HL-60 (cell line): Measurements from ENCODE around the gene ACP1.

Source experiments
- DNase-seq, 2 experiments: peaks; one replicate each; pipeline ENCODE4 v3.0.0-alpha.2; 2010 to 2020; ENCODE audit warnings: low read depth in 1 of 2, low spot score in 1 of 2
- H3K27ac ChIP-seq: fragments of 250-450 bp; sonication (Bioruptor Pico); replicated peaks from 2 replicates; pipeline ENCODE4 v1.5.1; 2020; ENCODE audit warnings: mild to moderate bottlenecking, moderate library complexity
- H3K27me3 ChIP-seq: fragments of 250-450 bp; sonication (Bioruptor Pico); 2 replicates; pipeline ENCODE4 v1.5.1; 2021; ENCODE audit warnings: mild to moderate bottlenecking, moderate library complexity; ENCODE audit not compliant: insufficient read depth, poor library complexity, severe bottlenecking
- H3K4me3 ChIP-seq: replicated peaks from 2 replicates; pipeline ENCODE4 v1.5.1; 2011; ENCODE audit warnings: mild to moderate bottlenecking, control low read depth, low read length; ENCODE audit not compliant: insufficient read depth
- CTCF ChIP-seq: IDR thresholded peaks from one replicate; pipeline ENCODE4 v1.5.1; 2011; ENCODE audit warnings: low read length, control low read depth, inconsistent platforms; ENCODE audit not compliant: insufficient read depth
- GABPA ChIP-seq: IDR thresholded peaks from 2 replicates; pipeline ENCODE4 v1.6.1; 2012; ENCODE audit warnings: low read depth
- POLR2AphosphoS5 ChIP-seq: IDR thresholded peaks from 2 replicates; pipeline ENCODE4 v1.6.1; 2012; ENCODE audit warnings: low read depth
- REST ChIP-seq: IDR thresholded peaks from 2 replicates; pipeline ENCODE4 v1.6.1; 2012; ENCODE audit warnings: low read depth; ENCODE audit not compliant: insufficient replicate concordance
- SPI1 ChIP-seq: IDR thresholded peaks from 2 replicates; pipeline ENCODE4 v1.6.1; 2012; ENCODE audit warnings: low read depth, mild to moderate bottlenecking, borderline replicate concordance

The ACP1 gene

DNA sequence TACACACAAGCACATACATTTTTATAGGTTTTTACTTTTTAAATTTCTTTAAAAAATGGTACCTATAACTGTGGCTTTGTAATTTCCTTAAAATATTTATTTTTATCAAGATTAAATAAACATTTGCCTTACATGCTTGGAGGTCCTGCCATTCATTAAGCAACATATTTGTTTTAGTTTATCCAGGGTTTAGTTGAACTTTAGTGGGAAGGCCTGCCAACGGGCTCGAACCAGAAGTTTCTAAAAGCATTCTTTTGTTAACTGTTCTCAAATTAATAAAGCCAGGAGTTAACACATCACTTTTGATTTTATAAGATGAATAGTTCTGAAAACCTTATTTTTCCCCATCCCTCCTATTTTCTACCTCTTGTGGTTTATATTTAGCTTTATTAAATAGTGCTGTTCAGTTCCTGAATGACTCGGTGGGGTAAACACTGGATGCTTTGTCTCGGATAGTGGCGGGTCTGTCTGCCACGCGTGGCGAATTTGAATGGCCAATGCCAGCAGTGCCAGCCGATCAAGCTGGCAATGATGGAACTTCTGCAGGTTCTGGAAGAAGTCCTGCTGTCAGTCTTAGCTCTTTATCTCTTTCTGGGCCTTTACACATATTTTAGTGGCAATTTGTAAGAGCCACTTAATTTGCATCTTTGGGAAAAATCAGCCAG lies 33.1 kb upstream of the ACP1 start:
- H3K4me3 ChIP-seq, result no peak overlapping the region
- H3K27me3 ChIP-seq, result no peaks in the 10 kb centered on the region
- no peak overlapping the region for H3K27ac ChIP-seq
- DNase-seq, result no peak
- no peak for TF ChIP-seq REST
- no peak for TF ChIP-seq POLR2AphosphoS5
- no peak for TF ChIP-seq SPI1
- TF ChIP-seq GABPA, result no peak
- no peak for TF ChIP-seq CTCF

- Histone ChIP-seq H3K27ac (no peak overlapping the region), H3K4me3 (no peak overlapping the region), H3K27me3 (no peaks in the 10 kb centered on the region)
- TF ChIP-seq REST (no peak), CTCF (no peak), POLR2AphosphoS5 (no peak), SPI1 (no peak), GABPA (no peak)
- DNase-seq, result no peak
These were observed 31.7 kb upstream of the ACP1 start for GRCh38 chr2:233030-233429.

GRCh38 chr2:234421-234820 lies 30.3 kb upstream of the ACP1 start:
- Histone ChIP-seq H3K4me3 (no peak overlapping the region), H3K27ac (no peak overlapping the region), H3K27me3 (no peaks in the 10 kb centered on the region)
- no peak for TF ChIP-seq SPI1
- no peak for TF ChIP-seq CTCF
- no peak for TF ChIP-seq POLR2AphosphoS5
- TF ChIP-seq REST, result no peak
- TF ChIP-seq GABPA, result no peak
- DNase-seq, result no peak
